GM23338 (cell line): Measurements from ENCODE around the gene SHROOM2. TPM values are rescaled to one million over a fixed set of nuclear protein-coding genes. Genes with fewer than 3 reads are reported as not detected.
"Not testable (repeated sequence)": the region's sequence is repeated elsewhere in the genome, so short reads cannot be mapped to it uniquely, and the experiment has no call there.

Source experiments
- ATAC-seq: fragments of 200-7000 bp; cut with Tn5 transposase; 3 replicates; pipeline ENCODE4 v1.9.1; 2020
- DNase-seq: peaks from one replicate; pipeline ENCODE4 v3.0.0-alpha.2; 2015; ENCODE audit warnings: low spot score
- H2AFZ ChIP-seq: fragments of 200-600 bp; sonication (generic); 2 replicates; pipeline ENCODE4 v1.8.0; 2016; ENCODE audit warnings: antibody characterized with exemption, mild to moderate bottlenecking, moderate library complexity
- H3F3A ChIP-seq: fragments of 200-600 bp; sonication (generic); replicated peaks from 2 replicates; pipeline ENCODE4 v1.8.0; 2017; ENCODE audit warnings: antibody characterized with exemption, mixed run types, low read depth
- H3K27ac ChIP-seq: fragments of 200-600 bp; sonication (generic); 2 replicates; pipeline ENCODE4 v1.6.1; 2016; ENCODE audit warnings: low read depth
- H3K27me3 ChIP-seq: fragments of 200-600 bp; sonication (generic); 2 replicates; pipeline ENCODE4 v1.8.0; 2016; ENCODE audit warnings: mild to moderate bottlenecking, mixed run types, moderate library complexity; ENCODE audit not compliant: insufficient read depth
- H3K36me3 ChIP-seq: fragments of 200-600 bp; sonication (generic); 2 replicates; pipeline ENCODE4 v1.8.0; 2016; ENCODE audit warnings: mild to moderate bottlenecking; ENCODE audit not compliant: insufficient read depth
- H3K4me1 ChIP-seq: fragments of 200-600 bp; sonication (generic); 2 replicates; pipeline ENCODE4 v1.8.0; 2016; ENCODE audit warnings: mild to moderate bottlenecking, moderate library complexity; ENCODE audit not compliant: insufficient read depth
- H3K4me2 ChIP-seq: fragments of 200-600 bp; sonication (generic); 2 replicates; pipeline ENCODE4 v1.7.1; 2017; ENCODE audit warnings: mixed run types
- H3K4me3 ChIP-seq: fragments of 200-600 bp; sonication (generic); 2 replicates; pipeline ENCODE4 v1.6.1; 2016; ENCODE audit warnings: mixed run types
- H3K79me2 ChIP-seq: fragments of 200-600 bp; sonication (generic); replicated peaks from 2 replicates; pipeline ENCODE4 v1.8.0; 2017; ENCODE audit warnings: mild to moderate bottlenecking; ENCODE audit not compliant: insufficient read depth
- H3K9me2 ChIP-seq: fragments of 200-600 bp; sonication (generic); 2 replicates; pipeline ENCODE4 v1.8.0; 2017; ENCODE audit not compliant: insufficient read depth
- H4K20me1 ChIP-seq: fragments of 200-600 bp; sonication (generic); replicated peaks from 2 replicates; pipeline ENCODE4 v1.8.0; 2017; ENCODE audit warnings: mild to moderate bottlenecking; ENCODE audit not compliant: insufficient read depth
- H3K27ac Mint-ChIP-seq: 2 replicates; pipeline ENCODE4 v1.8.0; 2020; ENCODE audit warnings: inconsistent platforms, mild to moderate bottlenecking, moderate library complexity, mixed read lengths
- H3K27me3 Mint-ChIP-seq: 3 replicates; pipeline ENCODE4 v1.8.0; 2022; ENCODE audit warnings: low read depth, mild to moderate bottlenecking, moderate library complexity, mixed read lengths, inconsistent platforms; ENCODE audit not compliant: insufficient read depth, poor library complexity
- H3K36me3 Mint-ChIP-seq: 3 replicates; pipeline ENCODE4 v1.8.0; 2021; ENCODE audit warnings: low read depth, mild to moderate bottlenecking, inconsistent platforms, moderate library complexity, mixed read lengths
- H3K4me1 Mint-ChIP-seq: 3 replicates; pipeline ENCODE4 v1.8.0; 2020; ENCODE audit warnings: mild to moderate bottlenecking, inconsistent platforms, mixed read lengths
- H3K4me3 Mint-ChIP-seq: 3 replicates; pipeline ENCODE4 v1.8.0; 2021; ENCODE audit warnings: moderate library complexity, mild to moderate bottlenecking, inconsistent platforms, mixed read lengths
- H3K9me3 Mint-ChIP-seq: 3 replicates; pipeline ENCODE4 v1.8.0; 2020; ENCODE audit warnings: moderate library complexity, mild to moderate bottlenecking, inconsistent platforms, mixed read lengths
- CREB1 ChIP-seq: fragments of 250-450 bp; sonication (Bioruptor Pico); IDR thresholded peaks from 2 replicates; pipeline ENCODE4 v1.5.0; 2020; ENCODE audit warnings: low read depth, mild to moderate bottlenecking, moderate library complexity
- JUNB ChIP-seq: IDR thresholded peaks from one replicate; pipeline ENCODE4 v1.6.1; 2016; ENCODE audit warnings: antibody characterized with exemption; ENCODE audit not compliant: unreplicated experiment
- POLR2AphosphoS5 ChIP-seq: IDR thresholded peaks from 2 replicates; pipeline ENCODE4 v1.6.1; 2016; ENCODE audit warnings: antibody characterized with exemption, low read depth
- STAT1 ChIP-seq: IDR thresholded peaks from one replicate; pipeline ENCODE4 v1.6.1; 2016; ENCODE audit warnings: antibody characterized with exemption; ENCODE audit not compliant: unreplicated experiment
- ZNF331 ChIP-seq: fragments of 250-450 bp; sonication (Bioruptor Pico); IDR thresholded peaks from 2 replicates; pipeline ENCODE4 v1.5.0; 2020; ENCODE audit warnings: low read depth, mild to moderate bottlenecking, moderate library complexity
- polyA plus RNA-seq: library from polyadenylated mRNA; unstranded; fragments of >200 nt; fragmentation: Nextera tagmentation; extraction: Ambion mirVana; gene quantifications from 2 replicates; pipeline ENCODE4 v1.2.1, GENCODE V29; 2016
- total RNA-seq: library from RNA; depleted of rRNA; stranded (reverse); fragments of >200 nt; shearing (Covaris generic); gene quantifications from 2 replicates; pipeline ENCODE4 v1.2.3, GENCODE V29; 2014
- TF ChIP-seq, protein P1 (sequence below), 2 experiments: fragments of 200-600 bp in 1 of 2; sonication (generic) in 1 of 2; conservative IDR thresholded peaks; 2 replicates each; pipeline versions ENCODE4 v1.5.1 to v1.6.1; 2016 to 2017; ENCODE audit warnings: antibody characterized with exemption in 2 of 2, low read depth in 2 of 2, mild to moderate bottlenecking in 2 of 2, moderate library complexity in 1 of 2

Gene SHROOM2
- total and polyA plus RNA-seq, 2 experiments from 2014 or later: 3.5 to 15.8 TPM

DNA sequence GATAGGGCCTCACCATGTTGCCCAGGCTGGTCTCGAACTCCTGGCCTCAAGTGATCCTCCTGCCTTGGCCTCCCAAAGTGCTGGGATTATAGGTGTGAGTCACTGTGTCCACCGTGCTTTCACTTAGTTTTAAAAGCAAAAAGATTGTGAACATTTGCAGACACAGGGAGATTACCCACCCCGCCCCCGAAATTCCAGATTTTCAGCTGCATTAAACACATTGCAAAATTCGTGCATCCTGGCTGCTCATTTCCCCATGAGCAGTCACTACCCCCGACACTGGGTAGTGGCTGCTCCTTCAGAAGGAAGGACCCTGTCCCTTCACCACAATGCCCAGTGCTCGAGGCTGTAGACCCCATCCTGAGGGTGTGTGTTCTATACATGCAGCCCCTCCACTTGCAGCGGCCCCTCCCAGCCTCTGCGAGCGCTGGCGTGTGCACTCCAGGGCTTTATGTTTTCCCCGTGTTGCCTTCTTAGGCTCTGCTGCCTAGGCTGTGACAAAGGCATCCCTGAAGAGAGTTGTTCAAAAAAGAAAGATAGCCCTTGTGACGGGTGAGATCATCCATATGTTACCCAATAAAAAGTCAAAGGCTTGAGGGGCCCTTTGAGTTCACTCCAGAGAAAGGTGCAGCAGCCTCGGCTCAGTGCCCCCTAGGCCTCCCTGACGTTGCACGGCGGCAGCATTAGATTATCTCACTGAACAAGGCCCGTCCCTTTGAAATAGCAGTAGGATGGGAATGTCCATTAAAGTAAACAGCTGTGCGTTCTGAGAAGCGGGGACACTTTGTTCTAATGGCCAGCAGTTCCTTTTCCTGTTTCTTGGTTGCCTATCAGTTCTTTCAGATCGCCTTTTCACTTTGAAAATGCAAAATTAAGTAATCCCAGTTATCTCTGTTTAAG, 71.6 kb downstream of the SHROOM2 start:
- H3K36me3 Mint-ChIP-seq: peaks cover 7% of the 10 kb centered on the region; the same call in 1 of the 3 replicates
- peaks cover 47% of the 10 kb centered on the region for H3K4me1 Mint-ChIP-seq
- peaks cover 6% of the 10 kb centered on the region for H3K27me3 Mint-ChIP-seq
- ATAC-seq: no peak
- H3K9me2 ChIP-seq: no peaks in the 10 kb centered on the region
- H3K79me2 ChIP-seq: peaks cover 13% of the 10 kb centered on the region; the same call in 1 of the 2 replicates
- TF ChIP-seq, protein P1, sequence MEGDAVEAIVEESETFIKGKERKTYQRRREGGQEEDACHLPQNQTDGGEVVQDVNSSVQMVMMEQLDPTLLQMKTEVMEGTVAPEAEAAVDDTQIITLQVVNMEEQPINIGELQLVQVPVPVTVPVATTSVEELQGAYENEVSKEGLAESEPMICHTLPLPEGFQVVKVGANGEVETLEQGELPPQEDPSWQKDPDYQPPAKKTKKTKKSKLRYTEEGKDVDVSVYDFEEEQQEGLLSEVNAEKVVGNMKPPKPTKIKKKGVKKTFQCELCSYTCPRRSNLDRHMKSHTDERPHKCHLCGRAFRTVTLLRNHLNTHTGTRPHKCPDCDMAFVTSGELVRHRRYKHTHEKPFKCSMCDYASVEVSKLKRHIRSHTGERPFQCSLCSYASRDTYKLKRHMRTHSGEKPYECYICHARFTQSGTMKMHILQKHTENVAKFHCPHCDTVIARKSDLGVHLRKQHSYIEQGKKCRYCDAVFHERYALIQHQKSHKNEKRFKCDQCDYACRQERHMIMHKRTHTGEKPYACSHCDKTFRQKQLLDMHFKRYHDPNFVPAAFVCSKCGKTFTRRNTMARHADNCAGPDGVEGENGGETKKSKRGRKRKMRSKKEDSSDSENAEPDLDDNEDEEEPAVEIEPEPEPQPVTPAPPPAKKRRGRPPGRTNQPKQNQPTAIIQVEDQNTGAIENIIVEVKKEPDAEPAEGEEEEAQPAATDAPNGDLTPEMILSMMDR (conservative IDR thresholded peaks at IDR 0.05; ENCODE audit: low read depth in 2 of 2): no peak
- no peak for TF ChIP-seq STAT1
- no peak for TF ChIP-seq ZNF331 (CRISPR knock-in tag)
- H3K4me3 ChIP-seq: no peak overlapping the region
- H3K4me2 ChIP-seq: no peak overlapping the region
- no peak overlapping the region for H3K4me3 Mint-ChIP-seq
- no peaks in the 10 kb centered on the region for H4K20me1 ChIP-seq
- H3K27me3 ChIP-seq: no peaks in the 10 kb centered on the region
- no peak overlapping the region for H2AFZ ChIP-seq
- H3K27ac Mint-ChIP-seq: no peak overlapping the region
- no peaks in the 10 kb centered on the region for H3K9me3 Mint-ChIP-seq
- H3K36me3 ChIP-seq: no peaks in the 10 kb centered on the region
- no peak overlapping the region for H3K27ac ChIP-seq
- no peaks in the 10 kb centered on the region for H3F3A ChIP-seq
- H3K4me1 ChIP-seq: peaks cover 11% of the 10 kb centered on the region; the same call in 1 of the 2 replicates
- DNase-seq: no peak

DNA sequence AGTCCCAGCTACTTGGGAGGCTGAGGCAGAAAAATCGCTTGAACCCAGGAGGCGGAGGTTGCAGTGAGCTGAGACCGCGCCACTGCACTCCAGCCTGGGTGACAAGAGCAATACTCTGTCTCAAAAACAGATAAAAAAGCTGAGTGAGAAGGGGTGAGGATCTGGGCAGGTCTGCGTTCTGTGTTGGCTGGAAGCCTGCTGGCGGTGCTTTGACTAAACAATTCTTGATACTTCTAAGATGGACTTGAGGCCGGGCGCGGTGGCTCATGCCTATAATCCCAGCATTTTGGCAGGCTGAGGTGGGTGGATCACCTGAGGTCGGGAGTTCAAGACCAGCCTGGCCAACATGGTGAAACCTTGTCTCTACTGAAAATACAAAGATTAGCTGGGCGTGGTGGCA, 72.5 kb downstream of the SHROOM2 start:
- H3F3A ChIP-seq, H3K27me3 Mint-ChIP-seq, H3K4me2 ChIP-seq, H3K9me2 ChIP-seq, H2AFZ ChIP-seq, H3K27me3 ChIP-seq, H4K20me1 ChIP-seq, H3K27ac ChIP-seq, H3K4me3 Mint-ChIP-seq, H3K9me3 Mint-ChIP-seq, DNase-seq, H3K4me3 ChIP-seq, H3K27ac Mint-ChIP-seq, ATAC-seq, H3K36me3 ChIP-seq: not testable (repeated sequence)
- Mint-ChIP-seq H3K36me3 (peaks cover 13% of the 10 kb centered on the region; the same call in 2 of the 3 replicates), H3K4me1 (peaks cover 44% of the 10 kb centered on the region)
- H3K79me2 ChIP-seq: peaks cover 11% of the 10 kb centered on the region; the same call in 1 of the 2 replicates
- H3K4me1 ChIP-seq: peaks cover 11% of the 10 kb centered on the region; the same call in 1 of the 2 replicates

DNA sequence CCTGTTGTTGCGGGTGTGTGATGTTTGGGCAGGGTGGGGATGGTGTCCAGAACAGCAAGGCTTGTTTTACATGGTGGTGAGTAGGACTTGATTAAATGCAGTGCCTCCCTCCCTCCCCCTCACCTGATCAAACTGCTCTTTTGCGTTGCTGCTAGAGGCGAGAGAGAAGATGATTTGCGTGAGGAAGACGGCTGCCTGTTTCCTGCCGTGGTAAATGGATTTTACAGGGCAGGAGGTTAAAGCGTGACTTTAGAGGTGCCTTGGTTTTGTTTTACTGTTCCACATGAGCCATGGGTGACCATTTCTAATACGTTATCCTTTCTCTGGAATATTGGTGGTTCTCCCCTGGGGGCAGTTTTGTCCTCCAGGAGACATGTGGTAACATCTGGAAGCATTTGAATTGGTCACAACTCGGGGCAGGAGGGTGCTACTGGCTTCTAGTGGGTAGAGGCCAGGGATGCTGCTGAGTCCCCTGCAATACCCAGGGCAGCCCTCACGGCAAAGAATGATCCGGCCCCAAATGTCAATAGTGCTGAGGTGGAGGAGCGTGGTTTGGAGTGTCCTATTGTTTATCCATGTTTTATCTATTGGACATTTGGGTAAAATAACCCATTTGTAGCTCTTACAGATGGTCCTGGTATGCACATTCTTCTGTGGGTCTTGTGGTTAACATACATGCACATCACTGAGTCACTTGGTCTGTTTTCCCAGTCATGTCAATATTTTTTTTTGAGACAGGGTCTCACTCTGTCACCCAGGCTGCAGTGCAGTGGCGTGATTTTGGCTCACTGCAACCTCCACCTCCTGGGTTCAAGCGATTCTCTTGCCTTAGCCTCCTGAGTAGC, 73.7 kb downstream of the SHROOM2 start:
- Histone ChIP-seq H3K79me2 (peaks cover 7% of the 10 kb centered on the region; the same call in 1 of the 2 replicates), H3K4me2 (no peak overlapping the region), H2AFZ (no peak overlapping the region), H3K4me3 (no peak overlapping the region), H3F3A (no peaks in the 10 kb centered on the region), H4K20me1 (no peaks in the 10 kb centered on the region), H3K4me1 (peaks cover 6% of the 10 kb centered on the region; the same call in 1 of the 2 replicates), H3K9me2 (no peaks in the 10 kb centered on the region), H3K27ac (no peak overlapping the region), H3K27me3 (no peaks in the 10 kb centered on the region), H3K36me3 (no peaks in the 10 kb centered on the region)
- Mint-ChIP-seq H3K9me3 (no peaks in the 10 kb centered on the region), H3K27me3 (peaks cover 4% of the 10 kb centered on the region), H3K36me3 (peaks cover 16% of the 10 kb centered on the region; the same call in 2 of the 3 replicates), H3K4me3 (no peak overlapping the region), H3K4me1 (peaks cover 33% of the 10 kb centered on the region), H3K27ac (no peak overlapping the region)
- DNase-seq (no peak), ATAC-seq (no peak)
- TF ChIP-seq JUNB: no peak
- TF ChIP-seq CREB1 (CRISPR knock-in tag): no peak
- TF ChIP-seq ZNF331 (CRISPR knock-in tag): no peak
- no peak for TF ChIP-seq POLR2AphosphoS5
